ENCODE results near the gene BRD2. TPM values are rescaled to one million over a fixed set of nuclear protein-coding genes. Genes with fewer than 3 reads are reported as not detected.

The BRD2 gene
- polyA plus RNA-seq, 1 donor: 150 TPM

DNA sequence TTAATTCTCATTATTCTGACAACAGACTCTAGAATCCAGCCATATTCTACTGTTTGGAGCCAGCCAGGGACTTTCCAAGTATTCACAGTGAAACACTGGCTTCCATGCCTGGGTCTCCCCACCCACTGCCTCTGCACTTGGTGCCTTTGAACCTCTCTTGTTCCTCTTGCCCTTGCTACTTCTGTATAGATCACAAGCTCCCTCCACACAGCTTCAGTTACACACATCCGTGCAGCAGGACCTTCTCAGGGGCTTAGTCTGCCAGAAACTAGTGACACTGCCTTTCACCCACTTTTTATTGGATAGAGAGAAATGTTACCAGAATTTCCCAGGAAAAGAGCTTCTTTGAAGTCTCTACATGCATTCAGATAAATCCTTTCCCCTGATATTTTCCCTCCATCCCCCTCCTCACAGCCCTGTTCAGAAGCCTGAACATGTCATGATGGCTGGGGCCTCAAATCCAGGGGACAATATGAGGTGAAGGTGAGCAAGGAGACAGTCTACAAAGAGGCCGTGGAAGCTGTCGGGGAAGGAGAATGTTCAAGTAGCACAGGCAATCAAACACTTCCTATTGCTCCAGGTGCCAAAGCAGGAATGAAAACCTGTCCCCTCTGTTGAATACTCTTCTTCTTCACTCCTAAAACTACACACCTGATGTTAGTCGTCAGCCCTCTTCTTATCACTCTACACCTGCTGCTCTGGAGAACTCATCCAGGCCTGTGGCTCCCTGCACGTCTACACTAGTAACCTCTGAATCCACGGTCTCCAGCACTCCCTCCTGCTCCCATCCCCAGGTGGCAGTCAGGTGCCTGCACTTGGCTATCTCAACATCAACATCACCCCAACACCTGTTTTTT, 61.2 kb downstream of the BRD2 start:
- DNase-seq (ENCODE audit: low read depth): no peak

DNA sequence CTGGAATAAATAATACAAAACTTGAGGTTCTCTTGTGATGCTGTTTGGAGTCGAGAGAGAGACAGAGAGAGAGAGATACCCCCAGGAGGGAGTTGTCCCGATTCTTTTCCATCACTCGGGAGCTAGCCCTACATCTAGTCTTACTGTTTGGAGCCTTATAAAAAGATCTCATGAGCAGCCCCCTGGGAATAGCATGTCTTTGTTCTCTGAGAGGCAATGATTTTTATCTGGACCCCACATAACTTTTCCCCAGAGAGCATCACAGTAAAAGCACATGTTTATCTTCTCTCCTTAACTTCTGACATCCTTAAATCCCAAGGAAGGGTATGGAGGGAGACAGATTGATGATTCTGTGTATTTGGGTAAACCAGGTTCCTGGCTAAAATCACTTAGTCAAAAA, 61.9 kb downstream of the BRD2 start:
- no peak for DNase-seq (ENCODE audit: low read depth)

Other genes starting within 250 kb of the BRD2 start
- gene HLA-DQA2, start 227.2 kb upstream of the BRD2 start, polyA plus RNA-seq (ENCODE audit: insufficient read length): 0.27 TPM
- gene HLA-DQB2, start 205.1 kb upstream of the BRD2 start, polyA plus RNA-seq (ENCODE audit: insufficient read length): 0.32 TPM
- 0.30 TPM for gene HLA-DOB, start 151.6 kb upstream of the BRD2 start, polyA plus RNA-seq (ENCODE audit: insufficient read length)
- 3.8 TPM for gene TAP2, start 129.9 kb upstream of the BRD2 start, polyA plus RNA-seq (ENCODE audit: insufficient read length)
- gene PSMB8, start 124.5 kb upstream of the BRD2 start, polyA plus RNA-seq (ENCODE audit: insufficient read length): 11.8 TPM
- 9.6 TPM for gene TAP1, start 114.9 kb upstream of the BRD2 start, polyA plus RNA-seq (ENCODE audit: insufficient read length)
- 4.1 TPM for gene PSMB9, start 114.4 kb upstream of the BRD2 start, polyA plus RNA-seq (ENCODE audit: insufficient read length)
- gene HLA-DMB, start 27.6 kb upstream of the BRD2 start, polyA plus RNA-seq (ENCODE audit: insufficient read length): 4.8 TPM
- gene HLA-DMA, start 15.5 kb upstream of the BRD2 start, polyA plus RNA-seq (ENCODE audit: insufficient read length): 12.6 TPM
- 0.56 TPM for gene HLA-DOA, start 41.0 kb downstream of the BRD2 start, polyA plus RNA-seq (ENCODE audit: insufficient read length)
- gene HLA-DPA1, start 105.1 kb downstream of the BRD2 start, polyA plus RNA-seq (ENCODE audit: insufficient read length): 15.1 TPM
- gene HLA-DPB1, start 107.4 kb downstream of the BRD2 start, polyA plus RNA-seq (ENCODE audit: insufficient read length): 9.5 TPM
- 41.7 TPM for gene COL11A2, start 223.9 kb downstream of the BRD2 start, polyA plus RNA-seq (ENCODE audit: insufficient read length)
- gene RXRB, start 232.1 kb downstream of the BRD2 start, polyA plus RNA-seq (ENCODE audit: insufficient read length): 40.7 TPM
- 75.0 TPM for gene SLC39A7, start 232.3 kb downstream of the BRD2 start, polyA plus RNA-seq (ENCODE audit: insufficient read length)
- gene HSD17B8, start 236.1 kb downstream of the BRD2 start, polyA plus RNA-seq (ENCODE audit: insufficient read length): 11.6 TPM
- 29.4 TPM for gene RING1, start 239.9 kb downstream of the BRD2 start, polyA plus RNA-seq (ENCODE audit: insufficient read length)